Cerebellar nuclear complex (tissue), 1 donor: ENCODE results near the gene UBTF.

Experiments
- DNase-seq, 2 experiments: peaks; one replicate each; lab custom pipeline; 2025; lab: John Stamatoyannopoulos, UW

The UBTF gene, protein sequence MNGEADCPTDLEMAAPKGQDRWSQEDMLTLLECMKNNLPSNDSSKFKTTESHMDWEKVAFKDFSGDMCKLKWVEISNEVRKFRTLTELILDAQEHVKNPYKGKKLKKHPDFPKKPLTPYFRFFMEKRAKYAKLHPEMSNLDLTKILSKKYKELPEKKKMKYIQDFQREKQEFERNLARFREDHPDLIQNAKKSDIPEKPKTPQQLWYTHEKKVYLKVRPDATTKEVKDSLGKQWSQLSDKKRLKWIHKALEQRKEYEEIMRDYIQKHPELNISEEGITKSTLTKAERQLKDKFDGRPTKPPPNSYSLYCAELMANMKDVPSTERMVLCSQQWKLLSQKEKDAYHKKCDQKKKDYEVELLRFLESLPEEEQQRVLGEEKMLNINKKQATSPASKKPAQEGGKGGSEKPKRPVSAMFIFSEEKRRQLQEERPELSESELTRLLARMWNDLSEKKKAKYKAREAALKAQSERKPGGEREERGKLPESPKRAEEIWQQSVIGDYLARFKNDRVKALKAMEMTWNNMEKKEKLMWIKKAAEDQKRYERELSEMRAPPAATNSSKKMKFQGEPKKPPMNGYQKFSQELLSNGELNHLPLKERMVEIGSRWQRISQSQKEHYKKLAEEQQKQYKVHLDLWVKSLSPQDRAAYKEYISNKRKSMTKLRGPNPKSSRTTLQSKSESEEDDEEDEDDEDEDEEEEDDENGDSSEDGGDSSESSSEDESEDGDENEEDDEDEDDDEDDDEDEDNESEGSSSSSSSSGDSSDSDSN

GRCh38 chr17:44219616-44220212, at the start of gene UBTF:
Gene UBTF (minus strand): TSS chr17:44219675. CDS start chr17:44218229, 1,446 bp downstream.
- no peak for DNase-seq

GRCh38 chr17:44268709-44269534, 49.4 kb upstream of the UBTF start:
- no peak for DNase-seq

- no peak for DNase-seq
Observed at GRCh38 chr17:44267818-44268490, 48.5 kb upstream of the UBTF start, which contains the start of gene SLC4A1. Gene SLC4A1 (minus strand): TSS chr17:44268135. CDS start chr17:44262866, 5,269 bp downstream.

DNA sequence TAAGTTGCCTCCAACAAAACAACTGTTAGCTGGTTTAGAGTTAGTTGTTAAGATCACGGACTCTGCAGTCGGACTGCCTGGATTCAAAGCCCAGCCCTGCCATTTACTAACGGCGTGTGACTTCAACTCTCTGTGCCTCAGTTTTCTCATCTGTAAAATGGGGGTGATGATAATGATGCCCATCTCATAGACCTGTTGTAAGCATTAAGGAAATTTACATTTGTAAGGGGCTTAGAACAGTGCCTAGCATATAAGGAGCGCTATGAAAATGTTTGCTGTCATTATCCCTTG, 47.6 kb upstream of the UBTF start:
- no peak for DNase-seq

DNA sequence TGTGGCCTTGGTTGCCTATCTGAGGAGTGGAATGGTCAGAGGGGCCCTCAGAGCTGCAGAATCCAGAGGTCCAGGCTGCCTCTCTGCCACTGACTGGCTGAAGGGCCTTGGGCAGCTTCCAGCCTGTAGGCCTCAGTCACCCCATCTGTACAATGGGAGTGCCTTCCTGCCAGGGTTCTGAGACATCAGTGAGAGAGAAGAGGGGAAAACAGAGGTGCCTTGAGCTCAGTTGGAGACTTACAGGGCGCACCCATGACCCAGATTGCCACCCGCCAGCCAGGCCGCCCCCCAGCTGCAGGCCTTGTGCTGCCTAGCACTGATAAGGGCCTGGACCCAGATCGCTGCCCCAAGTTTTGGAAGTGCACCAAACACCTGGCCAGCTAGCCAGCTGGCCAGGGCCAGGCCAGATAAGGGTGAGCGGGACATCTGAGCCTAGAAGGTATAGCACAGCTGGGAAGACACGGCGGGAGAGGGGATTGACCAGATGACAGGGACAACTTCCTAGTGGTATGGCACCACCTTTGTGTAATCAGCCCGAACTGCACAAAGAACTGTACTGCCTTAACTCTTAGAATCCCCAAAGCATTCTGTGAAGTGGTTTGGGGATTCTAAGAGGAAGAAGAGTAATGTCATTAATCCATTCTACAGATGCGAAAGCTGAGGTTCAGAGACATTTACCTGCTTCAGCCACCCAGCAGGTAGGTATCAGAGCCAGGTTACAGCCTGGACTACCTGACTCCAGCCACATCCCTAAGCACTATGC, 47.1 kb upstream of the UBTF start:
- DNase-seq: no peak

DNA sequence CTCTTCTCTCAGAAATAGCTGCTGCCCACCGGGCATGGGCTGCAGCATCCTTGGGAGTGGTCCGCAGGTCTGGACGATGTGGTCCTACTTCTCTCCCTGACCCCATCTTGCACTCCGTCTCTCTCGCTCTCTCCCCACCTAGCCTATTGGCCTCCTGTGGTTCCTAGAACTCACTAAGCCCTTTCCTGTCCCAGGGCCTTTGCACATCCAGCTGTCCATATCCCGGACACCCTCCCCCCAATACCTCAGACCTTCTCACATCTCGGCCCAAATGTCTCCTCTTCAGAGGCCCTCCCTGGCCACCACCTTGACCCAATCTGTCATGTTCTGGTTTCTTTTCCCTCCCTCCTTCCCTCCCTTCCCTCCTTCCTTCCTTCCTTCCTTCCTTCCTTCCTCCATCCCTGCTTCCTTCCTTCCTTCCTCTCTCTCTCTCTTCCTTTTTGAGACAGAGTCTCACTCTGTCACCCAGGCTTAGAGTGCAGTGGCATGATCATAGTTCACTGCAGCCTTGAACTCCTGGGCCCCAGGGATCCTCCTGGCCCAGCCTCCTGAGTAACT, 43.9 kb upstream of the UBTF start:
- no peak for DNase-seq

- DNase-seq: no peak
Observed at GRCh38 chr17:44262654-44263225, 43.3 kb upstream of the UBTF start.

DNA sequence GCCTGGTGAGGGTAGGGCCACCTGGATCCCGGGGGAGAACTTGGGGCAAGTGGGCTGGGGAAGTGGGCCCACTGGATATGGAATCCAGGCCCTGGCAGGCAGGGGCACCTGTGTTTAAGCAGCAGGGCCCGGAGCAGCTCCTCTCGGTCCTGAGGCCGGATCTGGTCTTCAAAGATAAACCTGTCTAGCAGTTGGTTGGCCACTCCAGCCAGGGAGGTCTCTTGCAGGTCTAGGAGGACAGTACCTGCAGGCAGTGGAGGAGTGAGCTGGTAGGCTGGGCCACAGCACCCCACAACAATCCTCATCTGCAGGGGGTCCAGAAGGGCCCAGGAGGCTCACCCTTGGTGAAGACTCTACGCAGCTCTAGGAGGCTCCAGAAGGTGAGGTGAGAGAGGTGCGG, 40.8 kb upstream of the UBTF start:
- DNase-seq: no peak

GRCh38 chr17:44258811-44259351, 39.4 kb upstream of the UBTF start:
- no peak for DNase-seq

- DNase-seq: no peak
Observed at GRCh38 chr17:44257815-44258760, 38.6 kb upstream of the UBTF start.

DNA sequence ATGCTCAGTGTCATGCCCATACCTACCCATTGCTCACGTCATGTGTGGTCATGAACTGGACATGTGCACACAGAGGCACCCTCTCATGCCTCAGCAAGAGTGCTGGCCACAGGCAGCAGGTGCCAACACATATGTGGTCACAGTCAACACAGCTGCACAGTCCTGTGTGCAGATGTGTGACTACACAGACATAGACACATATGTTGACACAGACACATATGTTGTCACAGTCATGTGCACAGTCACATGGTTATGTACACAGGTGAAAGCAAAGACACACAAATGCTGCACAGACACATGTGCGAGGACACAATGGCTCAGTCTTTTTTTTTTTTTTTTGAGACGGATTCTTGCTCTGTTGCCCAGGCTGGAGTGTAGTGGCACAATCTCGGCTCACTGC, 37.2 kb upstream of the UBTF start:
- no peak for DNase-seq

- DNase-seq: no peak
Observed at GRCh38 chr17:44255915-44256314, 36.4 kb upstream of the UBTF start.

DNA sequence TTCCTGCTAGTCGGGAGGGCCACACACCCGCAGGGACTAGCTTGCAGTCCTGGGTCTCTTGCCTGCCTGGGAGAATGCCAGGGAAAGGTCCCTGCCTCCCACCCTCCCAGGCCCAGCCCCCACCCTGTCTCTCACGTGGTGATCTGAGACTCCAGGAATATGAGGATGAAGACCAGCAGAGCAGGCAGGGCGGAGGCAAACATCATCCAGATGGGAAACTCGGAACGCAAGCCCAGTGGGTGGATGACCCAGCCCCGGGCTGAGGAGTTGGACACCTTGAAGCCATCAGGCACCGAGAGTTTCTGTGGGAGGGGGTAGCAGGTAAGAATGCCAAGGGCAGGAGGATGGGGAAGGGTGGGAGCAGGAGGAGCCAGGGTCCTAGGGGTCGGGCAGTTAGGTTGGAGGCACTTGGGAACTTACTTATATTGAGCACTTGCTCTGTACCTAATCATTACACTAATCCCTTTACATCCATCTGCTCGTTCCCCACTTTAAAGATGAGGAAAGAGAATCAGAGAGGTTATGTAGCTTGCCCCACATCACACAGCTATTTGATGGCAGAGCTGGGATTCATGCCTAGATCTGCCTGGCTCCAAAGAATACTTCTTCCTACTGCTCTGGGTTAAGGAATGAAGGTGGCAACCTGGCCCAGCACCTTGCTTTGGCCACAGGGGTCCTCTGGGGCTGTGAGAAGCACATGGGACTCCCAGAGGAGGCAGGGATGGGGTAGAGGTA, 35.1 kb upstream of the UBTF start:
- no peak for DNase-seq

- no peak for DNase-seq
Observed at GRCh38 chr17:44253006-44253405, 33.5 kb upstream of the UBTF start.

- DNase-seq: no peak
Observed at GRCh38 chr17:44251062-44251461, 31.6 kb upstream of the UBTF start.

DNA sequence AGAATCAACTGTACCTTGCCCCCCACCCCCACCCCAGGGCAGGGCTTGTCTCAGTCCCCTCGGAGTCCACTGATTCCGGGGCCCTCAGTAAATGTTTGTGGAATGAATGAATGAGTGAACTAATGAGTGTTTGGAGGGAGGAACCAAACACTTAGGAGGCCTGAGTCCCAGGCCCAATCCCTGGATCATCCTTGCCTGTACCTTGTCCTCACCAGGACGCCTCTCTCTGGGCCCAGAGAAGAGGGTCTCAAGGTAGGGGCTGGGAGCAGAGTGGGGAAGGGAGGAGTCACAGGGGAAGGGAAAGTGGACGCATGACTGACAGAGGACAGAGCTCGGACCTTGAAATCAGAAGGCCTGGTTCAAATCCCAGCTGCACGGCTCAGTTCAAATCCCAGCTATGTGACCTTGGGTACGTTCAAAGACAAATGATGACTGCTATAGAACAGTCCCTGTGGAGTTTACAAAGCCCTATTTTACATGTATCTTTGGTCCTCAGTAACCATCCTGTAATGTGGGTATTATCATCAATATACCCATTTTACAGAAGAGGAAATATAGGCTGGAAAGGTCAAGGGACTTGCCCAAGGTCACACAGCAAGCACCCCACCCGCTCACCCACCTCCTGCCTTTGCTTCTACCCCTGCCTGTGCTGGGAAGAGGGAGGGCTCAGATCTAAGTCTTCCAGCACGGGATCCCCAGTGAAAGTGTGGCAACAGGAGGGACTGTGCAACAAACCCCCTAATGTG, 30.2 kb upstream of the UBTF start:
- DNase-seq: no peak
